HG02970 (cell line): ENCODE measurements around the gene GNAQ.

ENCODE experiments used
- ATAC-seq: cut with Tn5 transposase; IDR thresholded peaks from one replicate; pipeline ENCODE4 v1.9.1; 2021; ENCODE audit warnings: mild to moderate bottlenecking, moderate library complexity, moderate number of reproducible peaks; ENCODE audit not compliant: unreplicated experiment, low FRiP score

GNAQ gene

DNA sequence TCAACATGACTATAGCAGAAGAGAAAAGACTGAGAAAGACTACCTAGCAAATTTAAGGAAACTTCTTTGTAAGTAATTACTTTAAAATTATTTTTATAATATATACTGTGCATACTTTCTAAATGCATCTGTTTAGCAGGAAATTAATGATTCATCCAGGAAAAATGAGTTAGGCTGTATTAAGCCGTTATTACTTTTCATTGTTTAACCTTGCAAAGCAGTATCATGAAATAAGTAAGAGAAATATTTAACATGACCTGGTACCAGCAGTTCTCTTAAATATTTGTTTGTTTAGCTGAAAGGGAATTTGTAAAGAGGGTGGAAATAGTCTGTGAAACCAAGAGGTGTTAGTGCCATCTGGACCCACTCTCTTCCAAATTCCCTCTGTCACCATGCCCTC is 175.0 kb downstream of the GNAQ start:
- ATAC-seq, result no peak

DNA sequence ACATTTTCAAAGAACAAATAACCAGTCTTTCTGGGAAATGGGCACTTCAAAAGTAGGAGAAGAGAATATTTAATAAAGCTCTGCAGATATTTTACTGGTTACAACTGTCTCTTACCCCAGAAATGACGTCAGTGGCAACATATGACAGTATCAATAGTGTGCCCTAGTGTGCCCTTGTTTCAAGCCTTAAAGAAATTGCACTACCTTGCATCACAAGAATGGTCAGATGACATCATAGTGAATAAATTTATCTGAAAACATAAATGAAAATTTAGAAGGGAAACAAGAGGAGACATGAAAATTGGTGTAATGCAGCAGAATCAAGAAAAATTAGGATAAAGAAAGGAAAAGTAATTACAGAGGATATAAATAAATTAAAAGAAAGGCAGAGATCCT is 176.7 kb downstream of the GNAQ start:
- no peak for ATAC-seq

DNA sequence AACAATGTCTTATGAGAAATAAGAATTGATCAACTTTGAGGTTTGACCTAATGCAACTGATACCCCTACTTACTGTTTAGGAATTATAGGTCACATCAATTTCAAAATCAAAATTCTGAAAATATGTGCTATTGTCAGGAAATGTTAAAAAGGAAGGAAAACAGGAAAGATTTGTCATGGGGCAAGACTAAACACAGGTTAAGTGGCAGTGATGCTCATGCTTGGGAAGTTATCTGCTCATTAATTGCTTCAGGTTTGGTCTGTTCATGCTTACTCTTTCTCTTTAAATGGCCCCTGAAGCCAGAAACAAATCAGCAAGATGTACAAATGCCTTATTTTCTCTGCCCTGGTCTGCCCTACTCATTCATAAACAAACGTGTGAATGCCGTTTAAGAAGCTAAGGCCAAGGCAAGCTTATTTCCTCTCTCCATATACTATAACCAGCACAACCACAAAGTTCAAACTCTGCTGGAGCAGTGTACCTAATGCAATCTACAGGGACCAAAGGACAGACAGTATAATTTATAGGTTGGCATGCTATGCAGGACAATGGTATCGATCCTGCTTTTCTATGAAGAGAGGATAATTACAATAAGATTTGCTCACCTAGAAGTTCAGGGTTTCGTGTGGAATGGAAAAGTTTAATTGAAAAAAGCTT is 177.2 kb downstream of the GNAQ start:
- no peak for ATAC-seq

DNA sequence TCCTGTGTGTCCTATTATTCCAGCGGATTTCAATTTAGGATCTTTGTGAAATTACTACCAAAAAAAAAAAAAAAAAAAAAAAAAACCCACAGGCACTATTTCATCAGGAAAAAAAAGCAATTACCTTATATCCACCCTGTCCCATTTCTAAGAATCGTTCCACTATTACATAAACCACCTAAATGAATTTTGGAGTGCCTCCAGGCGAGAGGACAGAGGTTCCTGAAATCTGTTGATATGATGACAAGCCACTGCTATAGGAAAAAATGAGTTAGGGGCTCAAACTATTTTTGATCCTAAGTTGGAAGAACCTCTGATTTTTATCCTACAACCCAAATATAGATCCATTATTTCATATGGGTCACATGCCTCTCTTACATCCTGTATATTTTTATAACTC is 177.9 kb downstream of the GNAQ start:
- ATAC-seq, result no peak

DNA sequence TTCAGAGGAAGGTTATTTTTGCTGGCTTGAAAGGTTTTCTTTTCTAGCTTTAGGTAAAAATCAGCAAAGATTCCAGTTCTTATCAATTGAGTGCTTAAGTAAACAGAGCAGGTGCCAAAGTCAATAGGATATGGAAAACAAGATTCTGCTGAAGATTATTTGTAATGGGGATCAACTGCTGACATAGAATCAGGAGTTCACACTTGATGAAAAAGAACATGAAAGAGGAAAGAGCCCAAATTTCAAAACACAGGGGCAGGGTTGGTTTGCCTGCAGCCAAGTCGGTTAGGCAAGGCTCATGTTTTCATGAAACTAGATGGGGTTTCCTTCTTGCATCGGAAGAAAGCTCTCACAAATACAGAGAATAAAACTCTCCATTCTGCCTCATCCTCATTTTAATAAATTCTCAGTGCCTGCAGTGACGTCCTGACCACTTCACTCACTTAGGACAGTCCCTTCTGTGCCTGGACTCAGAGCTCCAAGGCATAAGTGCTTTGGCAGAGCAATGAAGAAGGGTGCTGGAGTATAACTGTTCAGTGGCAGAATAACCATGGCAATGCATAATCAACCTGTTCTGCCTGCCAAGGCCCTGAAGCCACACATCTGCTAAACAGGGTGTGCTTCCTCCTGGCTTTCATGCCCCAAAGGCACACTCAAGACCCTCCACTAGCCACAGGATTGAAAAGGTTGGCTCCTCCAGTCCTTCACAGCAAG is 179.6 kb downstream of the GNAQ start:
- no peak for ATAC-seq

DNA sequence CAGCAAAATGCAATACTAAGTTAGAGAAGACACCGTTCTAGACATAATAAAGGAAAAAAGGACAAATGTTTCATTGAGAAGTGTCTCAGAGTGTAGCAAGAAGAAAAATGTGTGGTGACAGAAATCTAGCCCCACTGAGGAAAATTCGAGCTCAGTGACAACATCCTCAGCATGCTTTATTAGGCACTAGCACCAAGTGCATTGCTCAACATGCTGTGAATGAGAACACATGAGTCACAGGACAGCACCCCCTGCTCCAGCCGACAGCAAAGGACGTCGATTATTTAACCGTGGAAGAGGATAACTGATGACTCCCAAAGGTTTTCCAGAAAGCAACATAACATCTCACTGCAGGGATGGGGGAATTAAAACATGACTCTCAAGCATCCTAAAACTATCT is 182.7 kb downstream of the GNAQ start:
- ATAC-seq, result no peak

DNA sequence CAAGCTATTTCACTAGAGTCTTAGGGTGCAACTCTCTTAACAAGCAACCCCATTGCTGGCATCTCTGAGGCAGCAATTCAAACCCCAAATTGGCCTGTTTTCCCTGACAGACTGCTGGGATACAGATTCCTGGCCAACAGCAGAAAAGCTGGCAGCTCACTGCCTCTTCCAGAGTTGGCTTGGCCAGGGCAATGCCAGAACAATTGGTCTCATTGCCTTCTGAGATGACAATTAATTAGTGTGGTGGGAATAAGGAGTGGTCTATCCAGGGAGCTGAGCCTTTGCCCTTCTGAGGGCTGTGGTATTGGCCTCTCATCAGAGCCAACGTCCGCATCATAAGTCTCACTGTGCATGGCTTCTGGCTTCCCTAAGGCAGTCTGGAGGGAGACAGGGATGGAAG is 183.2 kb downstream of the GNAQ start:
- ATAC-seq, result no peak

DNA sequence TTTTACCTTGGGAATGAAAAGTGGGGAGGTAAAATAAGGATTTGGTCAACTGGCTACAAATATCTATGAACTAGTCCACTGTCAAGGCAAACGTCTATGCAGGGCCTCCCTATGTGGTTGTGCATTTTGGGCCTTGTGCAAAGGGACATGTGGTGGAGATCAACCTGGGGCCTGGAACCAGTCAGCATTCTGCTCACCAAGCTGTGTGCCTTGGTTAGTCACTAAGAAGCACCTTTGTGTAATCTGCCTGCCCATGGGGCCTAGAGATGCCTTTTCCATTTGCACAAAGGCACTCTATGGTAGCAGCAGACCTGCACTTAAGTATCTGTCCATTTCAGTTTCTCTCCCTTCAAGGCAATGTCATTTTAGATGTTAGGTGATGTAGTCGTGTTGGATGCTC is 184.0 kb downstream of the GNAQ start:
- ATAC-seq, result no peak

DNA sequence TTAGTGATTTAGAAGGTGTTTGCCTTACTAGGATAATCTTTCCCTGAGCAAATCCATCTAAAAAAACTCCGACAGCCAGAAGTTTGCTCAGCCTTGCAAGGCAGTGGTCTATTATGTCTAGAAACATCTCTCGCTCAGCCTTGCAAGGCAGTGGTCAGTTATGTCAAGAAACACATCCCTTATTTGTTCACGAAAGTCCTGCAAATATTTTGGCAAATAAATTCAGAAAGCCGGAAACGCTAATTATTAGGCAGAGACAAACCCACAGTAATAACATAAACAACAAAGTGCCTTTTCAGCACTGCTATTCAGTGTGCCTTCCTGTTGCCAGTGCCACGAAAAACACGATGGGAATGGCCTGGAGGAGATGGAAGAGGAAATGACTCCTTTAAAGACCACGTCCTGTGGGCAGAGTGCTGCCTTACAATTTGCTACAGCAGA is 184.5 kb downstream of the GNAQ start:
- ATAC-seq, result no peak

DNA sequence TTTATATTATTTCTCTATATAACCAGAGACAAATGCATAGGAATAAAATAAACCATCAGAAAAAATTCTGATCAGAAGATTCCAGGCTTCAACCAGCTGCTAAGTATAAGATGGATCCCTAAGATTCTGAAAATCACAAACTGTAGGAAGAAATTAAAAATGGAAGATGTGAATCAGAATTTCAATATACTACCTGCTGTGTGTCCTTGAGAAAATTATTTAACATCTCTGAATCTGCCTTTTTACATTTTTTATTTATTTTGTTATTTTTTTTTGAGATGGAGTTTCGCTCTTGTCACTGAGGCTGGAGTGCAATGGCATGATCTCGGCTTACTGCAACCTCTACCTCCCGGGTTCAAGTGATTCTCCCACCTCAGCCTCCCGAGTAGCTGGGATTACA is 187.2 kb downstream of the GNAQ start:
- no peak for ATAC-seq

DNA sequence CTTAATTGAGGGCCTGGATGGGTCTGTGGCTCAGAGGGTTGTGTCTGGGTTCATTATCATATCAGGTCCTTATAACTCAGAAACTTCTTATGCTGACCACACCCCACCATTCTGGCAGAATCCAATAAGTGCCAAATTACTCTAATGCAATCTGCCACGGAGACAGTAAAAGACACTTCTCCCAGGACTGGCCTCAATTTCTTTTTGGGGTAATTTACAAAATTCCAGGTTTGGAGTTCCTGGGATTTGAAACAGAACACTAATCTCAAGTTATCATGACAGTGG is 187.8 kb downstream of the GNAQ start:
- ATAC-seq, result no peak

DNA sequence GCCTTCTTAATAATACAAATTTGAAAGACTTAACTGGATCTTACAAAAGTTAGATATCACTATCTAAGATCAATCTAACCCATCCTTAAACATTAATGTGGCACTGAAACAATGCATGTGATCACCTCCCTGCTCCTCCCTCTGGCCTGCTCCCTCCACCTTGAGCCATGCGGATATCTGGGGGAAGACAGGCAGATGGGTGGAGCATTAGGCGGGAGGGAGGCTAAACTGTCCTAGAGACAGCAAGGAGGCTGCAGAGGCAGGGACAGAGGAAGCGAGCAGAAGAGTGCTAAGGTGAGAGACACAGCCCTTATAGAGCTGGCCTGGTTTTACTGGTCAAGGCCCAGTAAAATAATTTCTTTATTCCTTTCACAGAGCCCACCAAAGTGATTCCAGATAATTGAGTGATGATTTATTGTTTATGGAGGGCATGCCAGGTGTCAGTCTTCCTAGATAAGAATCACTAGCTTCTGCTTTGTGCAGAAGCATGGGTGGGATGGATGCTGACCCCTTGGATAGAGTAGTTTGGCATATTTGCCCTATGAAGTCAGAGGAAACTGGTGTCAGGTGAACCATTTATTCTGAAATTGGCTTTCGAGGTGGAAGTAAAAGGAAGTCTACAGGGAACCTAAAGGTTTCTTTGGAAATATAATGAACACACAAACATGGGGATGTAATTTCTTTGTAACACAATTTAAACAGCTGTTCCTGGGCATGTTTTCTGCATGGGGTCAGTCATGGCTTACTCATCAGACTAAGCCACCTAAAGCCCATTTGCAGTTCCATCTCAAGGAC is 188.3 kb downstream of the GNAQ start:
- no peak for ATAC-seq

DNA sequence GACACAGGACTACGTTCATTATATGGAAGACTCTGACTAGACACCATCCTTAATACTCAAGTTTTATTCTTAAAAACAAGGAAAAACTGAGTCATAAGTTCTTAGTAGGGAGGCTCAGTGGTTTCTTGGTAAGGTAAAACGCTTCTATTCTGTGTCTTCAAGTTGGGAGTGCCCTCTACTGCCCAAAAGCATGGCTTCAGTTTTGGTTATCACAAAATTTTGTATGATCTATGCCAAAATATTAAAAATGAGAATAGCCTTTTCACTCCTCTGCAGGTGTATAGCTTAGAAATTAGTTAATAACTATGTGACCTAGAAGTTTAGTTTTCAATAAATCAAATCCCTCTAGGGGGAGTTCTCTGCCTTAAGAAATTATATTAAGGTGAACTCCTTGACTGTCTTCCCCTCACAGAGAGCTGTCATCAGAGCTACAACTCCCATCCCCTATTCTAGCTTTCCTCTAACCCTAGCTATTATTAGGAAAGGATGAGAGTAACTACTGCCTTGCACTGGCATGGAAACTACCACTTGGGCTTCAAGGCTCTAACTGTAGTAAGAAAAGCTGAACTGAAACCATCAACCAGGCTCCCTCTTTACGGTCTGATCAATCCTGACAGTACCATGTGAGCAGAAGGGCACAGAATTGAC is 189.7 kb downstream of the GNAQ start:
- no peak for ATAC-seq

DNA sequence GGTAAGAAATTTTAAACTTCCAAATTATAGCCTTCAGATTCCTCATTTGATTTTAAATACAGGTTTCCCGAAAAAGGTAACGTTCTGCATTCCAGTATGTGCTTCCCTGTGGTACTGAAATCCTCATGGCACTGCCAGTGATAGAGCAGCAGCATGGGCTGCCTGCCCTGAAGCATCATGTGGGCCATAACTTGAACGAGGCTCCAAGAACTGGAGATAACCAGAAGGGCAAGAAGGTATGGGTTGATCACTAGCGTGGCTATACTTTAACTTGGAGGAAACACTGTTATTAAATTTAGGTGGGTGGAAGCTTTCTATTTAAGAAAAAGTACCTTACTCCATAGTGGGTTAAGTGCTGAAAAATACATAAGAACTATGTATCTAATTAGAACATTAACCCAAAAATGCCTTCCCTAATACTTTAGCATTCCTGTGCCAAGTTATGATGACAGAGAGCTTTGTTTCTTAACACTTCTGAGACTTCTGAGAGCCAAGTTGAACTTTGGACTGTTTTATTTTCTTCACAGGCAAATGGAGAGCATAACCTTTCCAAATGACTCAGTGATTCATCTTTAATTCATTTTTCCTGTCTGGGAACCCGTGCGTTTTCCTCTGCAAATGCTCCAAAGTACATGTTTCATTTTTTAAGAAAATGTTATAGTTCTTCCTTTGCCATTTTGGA is 192.0 kb downstream of the GNAQ start:
- ATAC-seq, result no peak

DNA sequence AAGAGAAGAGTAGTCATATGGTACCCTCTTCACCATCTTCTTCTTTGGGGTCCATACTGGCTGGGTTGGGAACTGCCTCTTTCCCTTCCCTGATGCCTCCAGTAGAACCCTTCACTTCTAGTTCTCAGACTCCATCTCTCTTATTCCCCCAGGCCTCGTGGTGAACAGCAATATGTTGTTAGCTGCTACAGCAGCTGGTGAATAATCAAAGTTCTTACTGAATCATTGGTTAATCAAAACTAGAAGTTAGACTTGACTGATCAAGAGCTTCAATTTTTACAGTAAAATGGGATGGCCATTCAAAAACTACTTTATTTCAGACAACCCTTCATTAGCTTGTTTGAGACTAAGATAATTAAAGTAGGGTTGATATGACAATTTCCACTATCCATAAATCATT is 192.6 kb downstream of the GNAQ start:
- no peak for ATAC-seq

DNA sequence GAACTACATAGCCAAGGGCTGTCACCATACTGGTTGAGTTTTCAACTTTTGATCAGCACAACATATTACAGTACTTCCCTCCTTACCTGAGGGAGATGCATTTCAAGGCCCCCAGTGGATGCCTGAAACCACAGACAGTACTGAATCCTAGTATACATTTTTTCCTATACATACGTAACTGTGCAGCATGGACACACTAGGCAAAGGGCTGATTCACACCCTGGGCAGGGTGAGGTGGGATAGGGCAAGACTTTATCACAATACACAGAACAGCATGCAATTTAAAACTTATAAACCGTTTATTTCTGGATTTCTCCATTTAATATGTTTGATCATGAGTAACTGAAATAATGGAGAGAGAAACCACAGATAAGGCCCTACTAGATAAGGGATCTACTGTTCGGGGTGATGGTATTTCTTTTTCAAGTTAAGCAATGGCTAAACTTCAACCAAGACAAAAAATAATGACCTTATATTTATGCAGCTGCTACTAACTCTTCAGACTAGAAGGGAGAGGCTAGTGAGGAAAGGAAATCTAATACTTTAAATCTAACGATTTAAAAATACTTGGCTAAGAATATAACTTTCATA is 196.6 kb downstream of the GNAQ start:
- no peak for ATAC-seq

DNA sequence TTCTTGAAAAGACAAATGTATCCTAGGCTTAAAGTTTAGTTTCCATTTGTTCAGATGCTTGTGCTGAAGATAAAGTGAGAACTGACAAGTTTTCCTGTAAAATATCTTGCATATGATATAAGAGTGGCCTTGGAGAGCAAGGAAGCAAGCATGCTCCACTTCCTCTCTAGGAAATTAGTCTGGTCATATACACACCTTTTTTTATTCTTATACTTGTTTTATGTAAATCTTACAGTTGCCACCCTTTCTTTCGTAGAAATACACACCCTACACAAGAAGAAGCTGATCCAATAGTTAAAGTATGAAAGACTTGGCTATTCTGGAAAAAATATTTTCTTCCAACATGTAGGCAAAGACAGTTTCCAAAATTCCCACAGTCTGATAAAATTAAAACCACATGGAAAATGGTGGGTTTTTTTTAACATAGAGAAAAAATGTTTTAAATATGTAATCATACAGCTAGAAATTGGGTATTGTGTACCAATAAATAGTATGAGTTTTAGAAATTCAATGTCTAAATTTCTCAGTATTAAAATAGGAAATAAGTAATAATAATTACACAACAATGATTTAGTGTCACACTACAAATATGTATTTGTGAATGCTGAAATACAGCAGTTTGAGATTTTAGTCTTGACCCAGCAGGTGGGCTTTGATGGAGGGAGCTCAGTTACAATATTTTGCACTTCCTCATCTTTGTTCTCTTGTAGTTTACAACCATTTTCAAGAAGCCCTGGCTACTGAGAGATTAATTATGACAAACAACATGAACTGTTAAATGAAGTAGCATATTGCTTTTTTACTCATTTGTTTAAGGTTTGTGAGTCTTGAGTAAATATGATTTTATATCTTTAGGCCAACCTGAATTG is 197.8 kb downstream of the GNAQ start:
- ATAC-seq, result no peak

DNA sequence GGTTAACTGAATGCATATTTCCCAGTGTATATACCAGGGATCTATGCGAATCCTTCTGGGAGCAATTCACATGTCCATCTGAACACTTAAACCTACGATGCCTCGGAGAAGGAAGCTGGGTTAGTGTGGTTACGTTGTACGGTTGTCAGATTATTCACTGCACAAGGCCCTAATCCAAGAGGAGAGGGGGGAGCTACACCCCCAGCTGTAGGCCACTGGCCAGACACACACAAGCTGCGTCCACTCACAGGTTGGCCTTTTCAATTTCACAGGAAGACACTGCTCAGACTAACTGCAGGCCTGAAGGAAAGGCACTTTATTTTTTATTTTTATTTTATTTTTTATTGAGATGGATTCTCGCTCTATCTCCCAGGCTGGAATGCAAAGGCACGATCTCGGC is 199.0 kb downstream of the GNAQ start:
- ATAC-seq, result no peak

DNA sequence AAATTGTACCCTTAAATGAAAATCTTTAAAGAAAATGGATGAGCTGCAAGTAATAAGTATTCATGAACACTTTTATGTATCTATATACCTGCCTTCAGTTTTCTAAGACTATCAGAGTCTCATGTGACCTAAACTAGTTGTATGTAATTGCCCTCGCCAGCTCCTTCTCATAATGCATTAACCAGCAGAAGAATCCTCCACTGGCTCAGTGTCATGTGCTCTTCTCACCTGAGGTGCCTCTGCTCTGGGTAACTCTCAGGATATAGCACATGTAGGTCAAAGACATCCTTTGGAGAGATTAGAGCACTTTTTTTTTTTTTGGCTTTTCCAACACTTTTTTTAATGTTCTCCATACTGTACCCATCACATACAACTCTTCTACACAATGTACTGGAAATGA is 199.8 kb downstream of the GNAQ start:
- ATAC-seq, result no peak
